Measurements from ENCODE around the gene VMO1. TPM values are rescaled to one million over a fixed set of nuclear protein-coding genes. Genes with fewer than 3 reads are reported as not detected.

VMO1 gene
- total RNA-seq, 1 experiment from 2014 or later = 0.59 TPM

DNA sequence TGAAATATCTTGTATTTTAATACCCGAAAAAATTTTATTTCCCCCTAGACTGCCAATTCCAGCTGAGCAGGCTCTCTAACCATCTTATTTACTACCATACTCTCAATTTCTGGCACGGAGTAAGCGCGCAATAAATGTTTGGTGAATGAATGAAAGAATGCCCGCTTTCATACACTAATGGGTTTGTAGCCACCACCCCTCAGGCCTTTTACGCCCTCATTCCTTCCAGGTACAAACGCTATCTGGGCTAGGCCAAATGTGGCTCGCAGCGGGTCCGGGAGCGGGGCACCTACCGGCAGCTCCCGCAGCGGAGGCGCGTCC is 20.3 kb upstream of the VMO1 start:
- CTCF ChIA-PET = interaction anchor here (0.9 kb wide), 1 partner anchor 16 kb away, joined by 4 read pairs; no protein-coding TSS in a partner anchor
- no TSS peak for BruUV-seq (replicated peaks)
- intact Hi-C loops (cut with micrococcal nuclease; ENCODE audit: unreplicated experiment) = no loop called here
- peaks cover 12% of the 10 kb centered on the region for H3K36me3 Mint-ChIP-seq (ENCODE audit: insufficient read depth, unreplicated experiment)
- H3K4me3 Mint-ChIP-seq (ENCODE audit: low read depth, unreplicated experiment) = peak overlapping the region; percentile 30
- TF ChIP-seq, protein P1, sequence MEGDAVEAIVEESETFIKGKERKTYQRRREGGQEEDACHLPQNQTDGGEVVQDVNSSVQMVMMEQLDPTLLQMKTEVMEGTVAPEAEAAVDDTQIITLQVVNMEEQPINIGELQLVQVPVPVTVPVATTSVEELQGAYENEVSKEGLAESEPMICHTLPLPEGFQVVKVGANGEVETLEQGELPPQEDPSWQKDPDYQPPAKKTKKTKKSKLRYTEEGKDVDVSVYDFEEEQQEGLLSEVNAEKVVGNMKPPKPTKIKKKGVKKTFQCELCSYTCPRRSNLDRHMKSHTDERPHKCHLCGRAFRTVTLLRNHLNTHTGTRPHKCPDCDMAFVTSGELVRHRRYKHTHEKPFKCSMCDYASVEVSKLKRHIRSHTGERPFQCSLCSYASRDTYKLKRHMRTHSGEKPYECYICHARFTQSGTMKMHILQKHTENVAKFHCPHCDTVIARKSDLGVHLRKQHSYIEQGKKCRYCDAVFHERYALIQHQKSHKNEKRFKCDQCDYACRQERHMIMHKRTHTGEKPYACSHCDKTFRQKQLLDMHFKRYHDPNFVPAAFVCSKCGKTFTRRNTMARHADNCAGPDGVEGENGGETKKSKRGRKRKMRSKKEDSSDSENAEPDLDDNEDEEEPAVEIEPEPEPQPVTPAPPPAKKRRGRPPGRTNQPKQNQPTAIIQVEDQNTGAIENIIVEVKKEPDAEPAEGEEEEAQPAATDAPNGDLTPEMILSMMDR (IDR thresholded peaks at IDR 0.05; ENCODE audit: unreplicated experiment) = no peak
- DNase-seq = no peak
- H3K9me3 Mint-ChIP-seq (ENCODE audit: low read depth, unreplicated experiment) = no peaks in the 10 kb centered on the region
- no peaks in the 10 kb centered on the region for H3K27me3 Mint-ChIP-seq (ENCODE audit: unreplicated experiment)
- H3K27ac Mint-ChIP-seq (ENCODE audit: unreplicated experiment) = no peak overlapping the region
- H3K4me1 Mint-ChIP-seq (ENCODE audit: low read depth, unreplicated experiment) = peaks cover 12% of the 10 kb centered on the region

DNA sequence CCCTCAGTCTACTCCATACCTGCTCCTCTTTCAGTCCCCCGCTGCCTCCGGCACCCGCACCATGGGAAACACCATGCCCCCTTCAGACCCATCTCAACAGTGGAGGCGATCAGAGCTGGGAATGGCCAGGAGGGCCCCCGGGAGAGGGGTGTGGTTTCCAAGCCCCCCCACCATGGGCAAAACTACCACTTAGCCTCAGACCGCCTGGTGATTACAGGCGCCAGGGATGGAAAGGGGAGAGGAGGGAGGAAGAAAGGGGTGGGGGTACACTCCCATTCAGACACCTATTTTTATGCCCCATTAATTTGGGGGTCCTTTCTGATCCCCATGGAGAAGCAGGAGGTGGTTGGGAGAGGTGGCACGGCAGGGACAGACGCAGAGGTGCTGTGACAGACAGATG is 16.1 kb upstream of the VMO1 start, which contains the start of gene C17orf114:
C17orf114 (minus strand) TSS at position 101 of the 400 bp plus-strand sequence.
- TF ChIP-seq, protein P1 (IDR thresholded peaks at IDR 0.05; ENCODE audit: unreplicated experiment) = no peak
- BruUV-seq (replicated peaks) = no TSS peak
- Mint-ChIP-seq H3K9me3 (ENCODE audit: low read depth, unreplicated experiment) (no peaks in the 10 kb centered on the region), H3K36me3 (ENCODE audit: insufficient read depth, unreplicated experiment) (no peaks in the 10 kb centered on the region), H3K4me1 (ENCODE audit: low read depth, unreplicated experiment) (no peaks in the 10 kb centered on the region), H3K27me3 (ENCODE audit: unreplicated experiment) (no peaks in the 10 kb centered on the region), H3K4me3 (ENCODE audit: low read depth, unreplicated experiment) (no peak within 1 kb of the TSS), H3K27ac (ENCODE audit: unreplicated experiment) (no peak within 1 kb of the TSS)
- CTCF ChIA-PET = interaction anchor here (0.7 kb wide), 1 partner anchor 49 kb away, joined by 4 read pairs; no protein-coding TSS in a partner anchor
- no peak for DNase-seq
- intact Hi-C loops (cut with micrococcal nuclease; ENCODE audit: unreplicated experiment) = no loop called here

DNA sequence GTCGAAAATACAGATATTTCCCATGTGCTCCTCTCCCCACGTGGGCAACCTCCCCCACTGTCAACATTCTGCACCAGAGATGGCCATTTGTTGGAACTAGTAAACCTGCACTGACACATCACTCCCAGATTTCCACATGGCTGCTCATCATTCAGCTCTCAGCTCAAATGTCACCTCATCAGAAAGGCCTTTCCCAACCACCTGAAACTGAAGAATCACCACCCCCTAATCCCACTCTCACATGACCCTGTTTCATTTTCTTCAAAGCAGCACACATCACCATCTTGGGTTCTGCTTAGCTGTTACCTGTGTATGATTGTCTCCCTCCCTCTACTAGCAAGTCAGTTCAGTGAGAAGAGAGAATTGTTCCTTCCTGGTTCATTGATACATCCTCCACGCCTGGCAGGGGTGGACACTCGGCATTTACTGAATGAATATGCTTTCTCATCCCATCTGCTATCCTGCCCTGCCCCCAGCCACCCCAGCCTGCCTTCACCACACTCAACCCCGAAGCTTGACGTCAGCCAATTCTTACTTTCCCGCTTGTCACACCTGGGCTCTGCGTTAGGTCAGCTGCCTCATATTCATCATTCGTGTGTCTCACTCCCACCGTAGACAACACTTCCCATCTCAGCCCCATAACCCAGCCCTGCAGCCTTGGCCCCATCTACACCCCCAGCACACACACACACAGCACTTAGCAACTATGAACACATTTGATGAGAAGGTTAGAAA is 14.5 kb upstream of the VMO1 start:
- CTCF ChIA-PET = interaction anchor here (0.7 kb wide), 1 partner anchor 21 kb away, joined by 3 read pairs; no protein-coding TSS in a partner anchor
- no TSS peak for BruUV-seq (replicated peaks)
- Mint-ChIP-seq H3K4me1 (ENCODE audit: low read depth, unreplicated experiment) (no peaks in the 10 kb centered on the region), H3K4me3 (ENCODE audit: low read depth, unreplicated experiment) (no peak overlapping the region), H3K27me3 (ENCODE audit: unreplicated experiment) (no peaks in the 10 kb centered on the region), H3K9me3 (ENCODE audit: low read depth, unreplicated experiment) (no peaks in the 10 kb centered on the region), H3K36me3 (ENCODE audit: insufficient read depth, unreplicated experiment) (peaks cover 12% of the 10 kb centered on the region), H3K27ac (ENCODE audit: unreplicated experiment) (no peak overlapping the region)
- DNase-seq = no peak
- TF ChIP-seq, protein P1 (IDR thresholded peaks at IDR 0.05; ENCODE audit: unreplicated experiment) = no peak
- intact Hi-C loops (cut with micrococcal nuclease; ENCODE audit: unreplicated experiment) = no loop called here

DNA sequence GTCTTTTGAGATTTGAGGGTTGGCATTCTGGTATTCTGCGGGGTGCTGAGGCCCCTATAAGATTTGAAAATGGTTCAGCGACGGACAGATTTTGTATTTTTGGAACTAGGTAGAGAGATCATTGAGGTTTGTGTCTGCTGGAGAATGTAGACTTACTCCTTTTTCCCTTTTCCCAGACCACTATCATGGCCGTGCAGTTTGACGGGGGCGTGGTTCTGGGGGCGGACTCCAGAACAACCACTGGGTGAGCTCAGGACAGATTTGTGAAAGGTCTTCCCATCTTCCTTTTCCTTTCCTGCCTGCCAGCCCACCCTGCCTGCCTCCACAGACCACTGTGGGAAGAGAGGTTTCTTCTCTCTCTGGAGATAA is 10.4 kb upstream of the VMO1 start:
- intact Hi-C loops (cut with micrococcal nuclease; ENCODE audit: unreplicated experiment) = loop anchor here (5.0 kb wide), 1 partner anchor 84 kb away; the partner anchor contains the start of gene ARRB2
- H3K9me3 Mint-ChIP-seq (ENCODE audit: low read depth, unreplicated experiment) = no peaks in the 10 kb centered on the region
- no TSS peak for BruUV-seq (replicated peaks)
- peaks cover 13% of the 10 kb centered on the region for H3K36me3 Mint-ChIP-seq (ENCODE audit: insufficient read depth, unreplicated experiment)
- H3K4me3 Mint-ChIP-seq (ENCODE audit: low read depth, unreplicated experiment) = peak overlapping the region; percentile 87
- peak; percentile 49 for DNase-seq
- TF ChIP-seq, protein P1 (IDR thresholded peaks at IDR 0.05; ENCODE audit: unreplicated experiment) = no peak
- H3K4me1 Mint-ChIP-seq (ENCODE audit: low read depth, unreplicated experiment) = no peaks in the 10 kb centered on the region
- CTCF ChIA-PET = interaction anchor here (1.0 to 1.1 kb wide), 3 partner anchors 11 to 87 kb away, joined by 3 read pairs; partner anchors contain the start of gene PLD2
- H3K27ac Mint-ChIP-seq (ENCODE audit: unreplicated experiment) = peak overlapping the region; percentile 75
- H3K27me3 Mint-ChIP-seq (ENCODE audit: unreplicated experiment) = no peaks in the 10 kb centered on the region
